HG03378 (cell line): ENCODE results near the gene PHF20.
"Not testable (repeated sequence)": the region's sequence is repeated elsewhere in the genome, so short reads cannot be mapped to it uniquely, and the experiment has no call there.

Source experiments
- ATAC-seq: cut with Tn5 transposase; IDR thresholded peaks from one replicate; pipeline ENCODE4 v1.9.1; 2021; ENCODE audit warnings: mild to moderate bottlenecking, moderate library complexity; ENCODE audit not compliant: unreplicated experiment

Gene PHF20

DNA sequence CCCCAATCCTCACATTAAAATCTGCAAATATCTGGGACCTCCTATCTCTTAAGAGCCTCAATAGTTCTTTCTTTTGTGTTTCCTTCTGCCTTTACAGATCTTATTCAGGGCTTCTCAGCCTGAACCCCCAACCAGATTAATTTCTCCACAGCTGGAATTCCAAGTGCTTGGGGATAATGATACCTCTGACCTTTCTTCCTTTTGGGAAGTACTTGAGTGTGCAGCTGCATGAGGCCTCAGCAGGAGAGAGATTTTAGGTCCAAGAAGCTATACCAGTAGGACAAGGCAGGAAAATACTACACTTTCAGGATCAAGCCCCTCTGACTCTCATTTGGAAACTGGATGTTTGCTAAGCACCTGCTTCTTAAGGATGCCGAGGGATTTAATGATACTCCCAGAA lies 2.6 kb downstream of the PHF20 start:
- ATAC-seq, result no peak

DNA sequence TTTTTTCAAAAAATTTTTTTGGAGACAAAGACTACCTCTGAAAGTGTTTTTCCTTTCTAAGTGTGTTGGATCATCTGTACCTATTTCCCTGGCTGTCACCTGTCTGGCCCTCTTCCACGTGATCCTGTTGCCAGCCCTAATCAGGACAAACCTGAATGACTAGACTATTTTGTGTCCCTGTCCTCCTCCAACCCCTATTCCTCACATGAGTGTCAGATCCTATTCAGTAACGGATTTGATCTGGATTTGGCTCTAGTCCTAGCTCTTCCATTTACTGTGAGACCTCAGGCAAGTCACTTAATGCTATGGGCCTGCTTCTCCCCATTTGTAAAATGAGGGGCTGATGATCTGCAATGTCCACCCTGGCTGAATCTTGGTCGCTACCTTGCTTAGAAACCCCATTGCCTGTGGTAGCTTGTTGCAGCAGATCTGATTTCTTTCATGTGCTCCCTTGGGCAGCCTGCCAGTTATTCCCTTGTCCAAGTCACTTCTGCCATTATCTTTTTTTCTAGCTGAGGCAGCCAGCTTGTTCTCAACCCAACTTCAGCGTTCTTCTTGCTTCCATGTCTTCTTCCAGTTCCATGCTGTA lies 4.8 kb downstream of the PHF20 start:
- no peak for ATAC-seq

- not testable (repeated sequence) for ATAC-seq
Observed at GRCh38 chr20:35783811-35784210, 12.0 kb downstream of the PHF20 start.

DNA sequence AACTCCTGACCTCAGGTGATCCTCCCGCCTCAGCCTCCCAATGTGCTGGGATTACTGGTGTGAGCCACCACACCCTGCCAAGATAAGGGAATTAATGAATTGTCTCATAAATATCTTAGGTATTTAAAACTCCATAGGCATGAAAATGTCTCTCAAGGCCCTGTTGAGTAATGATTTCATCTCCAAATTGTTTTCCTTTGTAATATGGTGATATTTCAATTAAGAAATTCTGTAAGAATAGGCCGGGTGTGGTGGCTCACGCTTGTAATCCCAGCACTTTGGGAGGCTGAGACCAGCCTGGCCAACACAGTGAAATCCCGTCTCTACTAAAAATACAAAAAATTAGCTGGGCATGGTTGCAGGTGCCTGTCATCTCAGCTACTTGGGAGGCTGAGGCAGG lies 13.7 kb downstream of the PHF20 start:
- ATAC-seq, result not testable (repeated sequence)

DNA sequence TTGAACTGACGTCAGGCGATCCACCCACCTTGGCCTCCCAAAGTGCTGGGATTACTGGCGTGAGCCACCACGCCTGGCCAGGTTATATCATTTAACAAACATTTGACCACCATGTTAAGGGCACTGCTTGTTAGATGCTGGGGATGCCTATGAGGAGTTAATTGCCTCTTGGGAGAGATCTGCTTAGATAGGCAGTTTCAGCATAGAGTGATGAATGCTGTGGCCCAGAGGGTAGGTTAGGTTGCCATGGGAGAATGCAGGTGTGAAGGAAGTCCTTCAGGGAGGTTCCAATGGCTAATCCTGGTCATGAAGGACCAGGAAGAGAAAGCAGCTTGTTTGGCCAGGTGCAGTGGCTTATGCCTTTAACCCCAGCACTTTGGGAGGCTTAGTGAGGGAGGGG lies 17.0 kb downstream of the PHF20 start:
- no peak for ATAC-seq

GRCh38 chr20:35791097-35791496 lies 19.3 kb downstream of the PHF20 start:
- no peak for ATAC-seq

DNA sequence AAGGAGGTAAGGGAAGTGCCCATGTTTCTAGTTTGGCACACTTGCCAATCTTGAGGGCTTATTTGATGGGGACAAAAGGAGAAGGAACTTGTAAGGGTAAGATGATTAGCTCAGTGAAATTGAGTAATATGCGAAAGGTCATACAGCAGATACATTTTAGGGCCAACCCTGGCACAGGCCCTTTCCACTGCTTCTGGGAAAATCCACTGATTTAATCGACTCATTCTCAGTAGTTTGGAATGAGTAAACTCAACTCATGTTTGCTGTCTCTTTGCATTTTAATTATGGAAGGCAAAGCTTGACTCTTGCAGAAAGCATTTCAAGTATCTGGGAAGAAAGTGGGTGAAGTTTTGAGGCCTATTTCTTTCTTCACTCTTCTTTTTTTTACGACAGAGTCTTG lies 20.0 kb downstream of the PHF20 start:
- no peak for ATAC-seq

GRCh38 chr20:35792740-35793139 lies 20.9 kb downstream of the PHF20 start:
- ATAC-seq, result no peak

- no peak for ATAC-seq
Observed at GRCh38 chr20:35796571-35796970, 24.8 kb downstream of the PHF20 start.

- ATAC-seq, result no peak
Observed at GRCh38 chr20:35801865-35802264, 30.1 kb downstream of the PHF20 start.

- ATAC-seq, result no peak
Observed at GRCh38 chr20:35806075-35806474, 34.3 kb downstream of the PHF20 start.

DNA sequence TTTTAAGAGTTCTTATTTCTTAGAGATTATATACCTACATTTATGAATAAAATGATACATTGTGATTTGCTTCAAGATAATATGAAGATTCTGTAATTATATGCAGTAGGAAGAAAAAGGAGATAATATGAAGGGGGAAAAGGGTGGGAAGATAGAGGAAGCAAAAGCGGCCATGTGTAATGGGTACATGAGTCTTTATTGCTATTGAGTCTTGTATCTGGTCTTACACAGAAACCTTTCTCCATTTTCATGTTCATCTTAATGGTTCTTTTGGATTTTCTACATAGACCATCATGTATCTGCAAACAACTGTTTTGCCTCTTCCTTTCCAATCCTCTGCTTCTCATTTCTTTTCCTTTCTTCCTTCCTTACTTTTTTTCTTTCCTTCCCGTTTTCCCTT lies 36.1 kb downstream of the PHF20 start:
- ATAC-seq, result no peak

GRCh38 chr20:35820715-35821114 lies 48.9 kb downstream of the PHF20 start:
- no peak for ATAC-seq

GRCh38 chr20:35821807-35822242 lies 50.0 kb downstream of the PHF20 start:
- ATAC-seq, result no peak

GRCh38 chr20:35823147-35823546 lies 51.3 kb downstream of the PHF20 start:
- ATAC-seq, result no peak

- no peak for ATAC-seq
Observed at GRCh38 chr20:35823937-35824336, 52.1 kb downstream of the PHF20 start.

- no peak for ATAC-seq
Observed at GRCh38 chr20:35826397-35826998, 54.7 kb downstream of the PHF20 start.

GRCh38 chr20:35828434-35828833 lies 56.6 kb downstream of the PHF20 start:
- ATAC-seq, result no peak

- no peak for ATAC-seq
Observed at GRCh38 chr20:35828916-35829315, 57.1 kb downstream of the PHF20 start.

- ATAC-seq, result no peak
Observed at GRCh38 chr20:35830264-35830663, 58.4 kb downstream of the PHF20 start.

GRCh38 chr20:35831029-35831428 lies 59.2 kb downstream of the PHF20 start:
- no peak for ATAC-seq

DNA sequence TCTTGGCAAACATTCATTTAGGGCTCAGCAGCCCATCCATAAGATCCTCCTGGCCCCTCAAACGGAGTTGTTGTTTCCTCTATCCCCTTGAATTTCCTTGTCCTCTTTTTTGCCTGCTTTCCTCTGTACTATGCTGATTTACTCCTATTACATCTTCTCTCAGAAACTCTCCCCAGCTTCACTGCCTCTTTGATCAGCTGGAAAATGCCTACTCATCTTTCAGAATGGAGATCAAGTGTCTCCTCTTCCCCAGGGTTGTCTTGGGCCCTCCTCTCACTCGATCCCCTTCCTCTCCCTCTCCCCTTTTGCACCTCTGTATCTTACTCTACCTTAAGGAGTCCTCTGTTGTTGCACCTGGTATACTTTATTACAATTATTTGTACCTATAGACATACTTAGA lies 60.2 kb downstream of the PHF20 start:
- no peak for ATAC-seq

GRCh38 chr20:35833241-35833640 lies 61.4 kb downstream of the PHF20 start:
- ATAC-seq, result no peak
